ENCODE measurements around the gene CSMD2. TPM values are rescaled to one million over a fixed set of nuclear protein-coding genes. Genes with fewer than 3 reads are reported as not detected.
"Not testable (repeated sequence)": the region's sequence is repeated elsewhere in the genome, so short reads cannot be mapped to it uniquely, and the experiment has no call there.

Gene CSMD2
- total RNA-seq, 1 donor from 2014 or later = 0.08 TPM

- ATAC-seq = no peak
Observed at GRCh38 chr1:34108269-34108668, 56.8 kb downstream of the CSMD2 start.

- no peak for ATAC-seq
Observed at GRCh38 chr1:34101151-34101550, 63.9 kb downstream of the CSMD2 start.

DNA sequence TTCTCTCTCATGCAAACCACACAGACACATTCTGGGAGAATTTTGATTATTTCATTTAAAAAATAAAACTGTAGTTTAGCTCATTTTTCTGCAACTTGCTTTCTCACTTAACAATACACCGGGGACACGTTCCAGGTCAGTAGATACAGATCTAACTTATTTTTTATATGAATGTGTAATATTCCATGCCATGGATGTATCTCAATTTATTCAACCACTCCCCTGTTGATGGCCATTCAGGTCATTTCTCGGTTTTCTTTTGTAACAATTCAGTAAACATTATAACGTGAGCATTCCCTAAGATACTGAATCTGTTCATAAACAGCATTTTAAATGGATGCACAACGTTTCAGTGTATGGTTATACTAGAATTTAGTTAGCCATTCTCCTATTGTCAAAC, 64.7 kb downstream of the CSMD2 start:
- no peak for ATAC-seq

DNA sequence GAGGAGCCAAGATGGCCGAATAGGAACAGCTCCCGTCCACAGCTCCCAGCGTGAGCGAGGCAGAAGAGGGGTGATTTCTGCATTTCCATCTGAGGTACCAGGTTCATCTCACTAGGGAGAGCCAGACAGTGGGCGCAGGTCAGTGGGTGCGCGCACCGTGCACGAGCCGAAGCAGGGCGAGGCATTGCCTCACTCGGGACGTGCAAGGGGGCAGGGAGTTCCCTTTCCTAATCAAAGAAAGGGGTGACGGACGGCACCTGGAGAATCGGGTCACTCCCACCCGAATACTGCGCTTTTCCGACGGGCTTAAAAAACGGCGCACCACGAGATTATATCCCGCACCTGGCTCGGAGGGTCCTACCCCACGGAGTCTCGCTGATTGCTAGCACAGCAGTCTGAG, 72.6 kb downstream of the CSMD2 start:
- not testable (repeated sequence) for ATAC-seq

GRCh38 chr1:34089731-34090130, 75.3 kb downstream of the CSMD2 start:
- no peak for ATAC-seq

GRCh38 chr1:34087986-34088385, 77.0 kb downstream of the CSMD2 start:
- no peak for ATAC-seq

DNA sequence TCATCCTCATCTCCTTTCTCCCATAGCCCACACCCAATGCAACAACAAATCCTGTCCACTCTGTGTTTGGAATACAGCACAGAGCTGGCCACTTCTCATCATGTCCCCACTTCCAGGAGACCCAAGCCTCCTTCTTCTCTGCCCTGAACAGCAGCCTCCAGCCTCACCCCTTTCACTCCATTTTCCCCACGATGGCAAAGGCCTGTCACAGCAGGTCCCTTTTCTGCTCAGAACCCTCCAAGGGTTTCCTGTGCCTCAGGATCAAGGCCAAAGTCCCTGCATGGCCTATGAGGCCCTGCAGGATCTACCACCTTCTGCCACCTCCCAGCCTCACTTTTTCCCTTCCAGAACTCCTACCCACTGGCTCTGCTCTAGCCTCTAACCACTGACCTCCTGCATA, 78.5 kb downstream of the CSMD2 start:
- ATAC-seq = no peak

- no peak for ATAC-seq
Observed at GRCh38 chr1:34083974-34084373, 81.1 kb downstream of the CSMD2 start.

DNA sequence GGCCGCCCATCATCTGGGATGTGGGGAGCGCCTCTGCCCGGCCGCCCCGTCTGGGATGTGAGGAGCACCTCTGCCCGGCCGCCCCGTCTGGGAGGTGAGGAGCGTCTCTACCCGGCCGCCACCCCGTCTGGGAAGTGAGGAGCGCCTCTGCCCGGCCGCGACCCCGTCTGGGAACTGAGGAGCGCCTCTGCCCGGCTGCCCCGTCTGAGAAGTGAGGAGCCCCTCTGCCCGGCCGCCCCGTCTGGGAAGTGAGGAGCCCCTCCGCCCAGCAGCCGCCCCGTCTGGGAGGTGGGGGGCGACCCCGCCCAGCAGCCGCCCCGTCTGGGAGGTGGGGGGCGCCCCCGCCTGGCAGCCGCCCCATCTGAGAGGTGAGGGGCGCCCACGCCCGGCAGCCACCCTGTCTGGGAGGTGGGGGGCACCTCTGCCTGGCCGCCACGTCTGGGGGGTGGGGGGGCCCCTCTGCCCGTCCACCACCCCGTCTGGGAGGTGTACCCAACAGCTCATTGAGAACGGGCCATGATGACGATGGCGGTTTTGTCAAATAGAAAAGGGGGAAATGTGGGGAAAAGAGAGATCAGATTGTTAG, 82.9 kb downstream of the CSMD2 start:
- not testable (repeated sequence) for ATAC-seq

DNA sequence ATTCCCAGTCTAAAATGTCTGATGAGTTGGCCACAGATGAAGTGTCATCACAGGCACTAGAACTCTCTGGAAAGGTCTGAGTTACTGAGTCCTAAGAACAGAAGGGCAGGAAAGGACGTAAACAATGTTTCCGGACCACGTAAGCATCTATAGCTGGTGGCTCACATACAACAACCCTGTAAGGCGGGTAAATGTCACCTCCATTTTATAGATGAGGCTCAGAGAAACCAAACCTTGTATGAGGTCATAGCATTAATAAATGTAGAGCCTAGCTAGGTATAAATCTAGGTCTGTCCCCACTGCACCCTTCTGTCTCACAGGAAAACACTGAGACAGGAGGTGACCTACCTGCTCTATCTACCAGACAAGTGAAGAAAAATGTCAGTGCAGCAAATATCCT, 86.6 kb downstream of the CSMD2 start:
- ATAC-seq = no peak

DNA sequence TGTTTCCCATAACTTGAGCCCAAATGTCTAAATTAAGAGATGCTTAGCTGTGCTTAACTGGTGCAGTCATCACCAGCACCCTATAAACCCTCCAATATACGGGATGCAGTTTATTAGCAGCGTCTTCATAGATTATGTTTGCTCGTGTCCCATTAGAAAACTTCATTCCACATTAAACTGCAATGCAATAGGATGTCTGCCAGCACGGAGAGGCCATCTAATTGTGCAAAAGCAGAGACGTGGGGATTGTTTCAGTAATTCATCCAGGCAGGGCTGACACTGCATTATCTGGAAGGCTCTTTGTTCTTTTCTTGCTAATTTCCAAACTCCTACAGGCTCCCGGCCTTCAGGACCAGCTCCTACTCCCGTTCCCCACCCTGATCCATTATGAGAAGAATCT, 89.5 kb downstream of the CSMD2 start:
- no peak for ATAC-seq

- ATAC-seq = no peak
Observed at GRCh38 chr1:34073028-34073695, 91.9 kb downstream of the CSMD2 start.

DNA sequence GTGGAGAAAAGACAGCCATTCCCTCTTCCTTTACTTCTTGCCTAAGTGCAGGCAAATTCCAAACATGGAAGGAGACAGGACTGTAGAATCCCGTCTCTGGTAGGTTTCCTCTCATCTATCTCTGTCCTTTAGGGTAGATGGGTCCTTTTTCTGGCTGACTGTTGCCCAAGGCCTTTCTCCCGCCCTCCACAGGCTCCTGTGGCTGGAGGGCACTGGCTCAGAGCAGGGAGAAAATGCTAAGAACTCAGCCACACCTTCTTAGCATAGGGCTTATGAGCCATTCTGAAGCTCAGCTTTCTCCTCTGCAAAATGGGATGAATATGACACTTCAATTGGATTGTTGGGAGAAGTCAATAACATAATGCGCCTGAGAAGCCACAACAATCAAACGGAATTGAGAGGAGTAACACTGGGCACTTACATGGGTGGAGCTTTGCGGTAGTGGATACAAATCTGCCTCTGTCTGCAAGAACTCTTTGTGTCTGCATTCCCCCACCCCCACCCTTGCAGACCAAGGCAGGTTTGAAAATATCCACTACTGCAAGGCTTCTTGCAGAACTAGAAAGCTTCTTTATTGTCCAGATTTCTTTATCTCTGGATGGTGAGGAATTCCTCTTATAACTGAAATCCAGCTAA, 94.7 kb downstream of the CSMD2 start:
- ATAC-seq = no peak

DNA sequence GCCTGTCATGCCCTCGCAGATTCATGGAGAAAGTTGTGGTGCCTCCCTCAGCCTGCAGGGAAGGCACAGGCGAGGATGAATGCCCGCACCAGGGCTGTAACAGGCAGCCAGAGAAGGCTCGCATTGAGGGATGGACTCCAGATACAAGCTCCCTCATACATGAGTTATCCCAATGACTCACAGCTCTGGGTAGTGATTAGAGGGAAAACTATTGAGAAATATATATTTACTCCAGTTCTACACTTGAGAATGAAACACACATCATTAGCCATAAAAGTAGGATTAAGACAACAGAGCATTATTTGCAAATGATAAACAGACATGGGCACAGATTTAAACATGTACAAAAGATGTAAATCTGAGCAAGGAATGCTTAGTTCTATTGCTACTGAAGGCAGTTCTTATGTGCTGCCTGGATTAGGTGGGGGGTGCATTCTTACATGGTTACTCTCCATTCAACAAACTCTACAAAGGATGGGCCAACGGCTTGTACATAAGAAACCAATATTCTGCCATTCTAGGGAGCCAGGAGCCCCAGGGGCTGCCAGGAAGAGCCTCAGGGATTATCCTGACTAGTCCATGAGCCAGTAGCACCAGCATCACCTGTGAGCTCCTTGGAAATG, 97.9 kb downstream of the CSMD2 start:
- no peak for ATAC-seq

GRCh38 chr1:34066166-34066565, 98.9 kb downstream of the CSMD2 start:
- no peak for ATAC-seq

GRCh38 chr1:34065498-34065897, 99.5 kb downstream of the CSMD2 start:
- ATAC-seq = no peak

DNA sequence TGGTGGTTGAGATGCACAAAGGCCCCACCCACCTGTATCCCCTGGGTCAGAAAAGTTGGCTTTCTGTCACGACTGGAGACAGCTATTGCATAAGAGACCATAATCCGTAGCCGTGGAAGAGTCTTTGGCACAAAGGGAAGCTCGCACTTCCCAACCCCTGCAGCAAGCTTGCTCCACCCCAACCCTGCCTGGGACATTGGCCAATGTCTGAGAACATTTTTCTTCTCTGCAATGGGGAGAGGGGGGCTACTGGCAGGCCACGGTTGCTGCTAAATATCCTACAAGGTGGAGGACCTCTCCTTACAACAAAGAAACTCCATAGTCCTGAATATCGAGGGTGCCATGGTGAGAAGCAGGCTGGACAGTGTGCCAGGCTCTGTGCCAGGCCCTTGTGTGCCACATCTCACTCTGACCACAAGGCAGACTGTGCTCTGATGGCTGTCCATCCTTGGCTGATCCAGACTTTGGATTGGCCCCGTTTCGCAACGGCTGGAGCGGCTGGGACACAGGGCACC, 104.1 kb downstream of the CSMD2 start:
- ATAC-seq = no peak

DNA sequence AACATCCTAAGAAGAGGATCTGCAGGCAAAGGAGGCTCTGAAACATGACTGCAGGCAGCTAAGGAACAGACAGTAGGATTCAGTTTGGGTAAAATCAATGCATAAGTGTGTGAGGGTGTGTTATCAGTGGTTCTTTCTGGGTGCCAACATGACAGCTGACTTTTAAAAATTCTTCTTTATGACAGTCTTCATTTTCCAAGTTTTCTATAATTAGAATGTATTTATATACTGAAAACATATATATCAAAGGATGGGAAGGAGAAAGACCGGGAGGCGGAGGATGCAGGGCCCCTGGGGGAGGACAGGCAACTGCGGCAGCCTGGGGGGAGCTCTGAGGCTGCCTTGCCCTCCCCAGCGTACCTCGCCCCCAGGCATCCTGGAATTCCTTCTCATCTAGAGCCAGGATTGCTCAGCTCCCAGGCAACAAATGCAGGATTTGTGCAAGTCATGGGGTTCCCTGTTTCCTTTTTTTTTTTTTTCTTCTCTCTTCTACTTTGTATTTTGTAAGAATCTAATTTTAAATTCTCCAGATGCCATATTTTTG, 104.8 kb downstream of the CSMD2 start:
- no peak for ATAC-seq

DNA sequence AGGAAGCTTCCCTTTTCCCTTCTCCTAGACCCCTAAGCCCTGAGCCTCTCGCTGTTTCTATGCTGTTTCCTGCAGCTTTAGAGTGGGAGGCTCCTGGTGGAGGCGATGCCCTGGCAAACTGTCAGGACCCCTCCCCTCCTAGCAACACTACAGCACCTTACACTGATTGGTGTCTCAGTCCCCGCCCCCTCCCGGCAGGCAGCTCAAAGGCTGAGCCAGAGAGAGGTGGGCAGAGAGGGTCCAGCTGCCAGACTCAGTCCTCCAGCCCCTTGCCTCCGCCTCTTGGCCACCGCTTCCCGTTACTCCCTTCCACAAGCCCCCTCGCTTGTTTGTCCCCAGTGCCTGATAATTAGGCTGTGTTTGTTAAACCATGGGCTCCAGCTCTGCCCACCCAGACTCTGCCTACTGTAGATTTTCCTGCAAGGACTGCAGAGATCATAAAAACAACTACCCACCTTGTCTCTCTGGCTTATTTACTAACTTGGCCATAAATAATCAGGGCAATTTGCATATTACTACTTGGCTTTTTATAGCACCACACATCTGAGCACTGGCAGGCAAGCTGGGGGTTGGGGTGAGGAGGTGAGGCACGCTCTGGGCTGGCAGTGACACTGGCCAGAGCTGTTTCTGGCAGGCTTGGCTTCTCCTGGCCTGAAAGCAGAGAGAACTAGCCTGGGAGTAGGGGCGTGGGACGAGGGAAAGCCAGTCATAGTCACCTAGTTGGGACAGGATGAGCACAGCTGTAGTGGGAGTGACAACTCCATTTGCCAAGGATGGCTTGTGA, 107.5 kb downstream of the CSMD2 start:
- no peak for ATAC-seq

GRCh38 chr1:34055818-34056217, 109.2 kb downstream of the CSMD2 start:
- no peak for ATAC-seq

GRCh38 chr1:34054920-34055319, 110.1 kb downstream of the CSMD2 start:
- no peak for ATAC-seq

GRCh38 chr1:34053660-34054059, 111.4 kb downstream of the CSMD2 start:
- no peak for ATAC-seq
